IMR-90 (cell line): ENCODE measurements around the gene LYVE1.

ENCODE experiments used
- CHD1 ChIP-seq: IDR thresholded peaks from 2 replicates; pipeline ENCODE4 v1.6.1; 2012; ENCODE audit warnings: low read depth, low read length, improper control_type of control experiment
- MAFK ChIP-seq: IDR thresholded peaks from 2 replicates; pipeline ENCODE4 v1.6.1; 2012; ENCODE audit warnings: low read depth, low read length, improper control_type of control experiment
- POLR2A ChIP-seq: IDR thresholded peaks from 2 replicates; pipeline ENCODE4 v1.6.1; 2012; ENCODE audit warnings: mild to moderate bottlenecking, low read depth, low read length
- RAD21 ChIP-seq: IDR thresholded peaks from 2 replicates; pipeline ENCODE4 v1.6.1; 2012; ENCODE audit warnings: low read length, improper control_type of control experiment
- RCOR1 ChIP-seq: IDR thresholded peaks from 2 replicates; pipeline ENCODE4 v1.6.1; 2012; ENCODE audit warnings: mild to moderate bottlenecking, low read length, improper control_type of control experiment; ENCODE audit not compliant: insufficient replicate concordance
- RFX5 ChIP-seq: IDR thresholded peaks from 2 replicates; pipeline ENCODE4 v1.8.0; 2012; ENCODE audit warnings: low read depth, mild to moderate bottlenecking, low read length, moderate library complexity
- SMC3 ChIP-seq: fragments of 150-350 bp; IDR thresholded peaks from 2 replicates; pipeline ENCODE4 v1.6.1; 2016; ENCODE audit warnings: low read depth, mild to moderate bottlenecking, antibody characterized with exemption, low read length, moderate library complexity
- TF ChIP-seq, protein P1 (sequence below): conservative IDR thresholded peaks from 2 replicates; pipeline ENCODE4 v1.5.1; 2012; ENCODE audit warnings: mild to moderate bottlenecking, low read depth, low read length, improper control_type of control experiment

DNA sequence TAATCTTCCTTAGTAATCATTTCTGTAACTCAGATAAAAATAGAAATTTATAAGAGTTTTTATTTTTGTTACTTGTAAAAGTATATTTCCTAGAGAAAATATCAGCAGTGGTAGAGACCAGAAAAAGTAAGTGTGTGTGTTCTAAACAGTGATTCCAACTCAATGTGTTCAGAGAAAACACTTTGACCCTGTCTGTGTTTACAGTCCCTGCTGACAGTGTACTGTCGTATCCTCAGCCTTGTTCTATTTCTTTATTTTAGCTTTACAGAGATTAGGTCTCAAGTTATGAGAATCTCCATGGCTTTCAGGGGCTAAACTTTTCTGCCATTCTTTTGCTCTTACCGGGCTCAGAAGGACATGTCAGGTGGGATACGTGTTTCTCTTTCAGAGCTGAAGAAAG lies 10.2 kb downstream of the LYVE1 start:
- TF ChIP-seq MAFK: no peak
- TF ChIP-seq, protein P1, sequence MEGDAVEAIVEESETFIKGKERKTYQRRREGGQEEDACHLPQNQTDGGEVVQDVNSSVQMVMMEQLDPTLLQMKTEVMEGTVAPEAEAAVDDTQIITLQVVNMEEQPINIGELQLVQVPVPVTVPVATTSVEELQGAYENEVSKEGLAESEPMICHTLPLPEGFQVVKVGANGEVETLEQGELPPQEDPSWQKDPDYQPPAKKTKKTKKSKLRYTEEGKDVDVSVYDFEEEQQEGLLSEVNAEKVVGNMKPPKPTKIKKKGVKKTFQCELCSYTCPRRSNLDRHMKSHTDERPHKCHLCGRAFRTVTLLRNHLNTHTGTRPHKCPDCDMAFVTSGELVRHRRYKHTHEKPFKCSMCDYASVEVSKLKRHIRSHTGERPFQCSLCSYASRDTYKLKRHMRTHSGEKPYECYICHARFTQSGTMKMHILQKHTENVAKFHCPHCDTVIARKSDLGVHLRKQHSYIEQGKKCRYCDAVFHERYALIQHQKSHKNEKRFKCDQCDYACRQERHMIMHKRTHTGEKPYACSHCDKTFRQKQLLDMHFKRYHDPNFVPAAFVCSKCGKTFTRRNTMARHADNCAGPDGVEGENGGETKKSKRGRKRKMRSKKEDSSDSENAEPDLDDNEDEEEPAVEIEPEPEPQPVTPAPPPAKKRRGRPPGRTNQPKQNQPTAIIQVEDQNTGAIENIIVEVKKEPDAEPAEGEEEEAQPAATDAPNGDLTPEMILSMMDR: no peak
- TF ChIP-seq RAD21: no peak
- no peak for TF ChIP-seq CHD1
- TF ChIP-seq RCOR1: no peak
- no peak for TF ChIP-seq SMC3
- no peak for TF ChIP-seq RFX5
- no peak for TF ChIP-seq POLR2A
